Activated CD8-positive, alpha-beta memory T cell treated with anti-CD3 and anti-CD28 coated beads, Interleukin-2, amount 50 U/mL, for 24 hours (primary cell): ENCODE measurements around the gene ATP9B.
"Not testable (repeated sequence)": the region's sequence is repeated elsewhere in the genome, so short reads cannot be mapped to it uniquely, and the experiment has no call there.

Experiments used
- DNase-seq: peaks from one replicate; pipeline ENCODE4 v3.0.0-alpha.2; 2020; ENCODE audit errors: extremely low read depth

The ATP9B gene

GRCh38 chr18:79278896-79279295, 209.7 kb downstream of the ATP9B start:
- no peak for DNase-seq

GRCh38 chr18:79283131-79283810, 214.1 kb downstream of the ATP9B start:
- DNase-seq, result no peak

GRCh38 chr18:79283929-79284328, 214.7 kb downstream of the ATP9B start:
- no peak for DNase-seq

- DNase-seq, result not testable (repeated sequence)
These were observed 216.0 kb downstream of the ATP9B start for GRCh38 chr18:79285191-79285590.

GRCh38 chr18:79290409-79290808, 221.2 kb downstream of the ATP9B start:
- DNase-seq, result not testable (repeated sequence)

GRCh38 chr18:79290876-79291275, 221.7 kb downstream of the ATP9B start:
- no peak for DNase-seq

- DNase-seq, result no peak
These were observed 225.0 kb downstream of the ATP9B start for GRCh38 chr18:79294235-79294634.

GRCh38 chr18:79299272-79299671, 230.1 kb downstream of the ATP9B start:
- DNase-seq, result no peak

GRCh38 chr18:79299711-79300110, 230.5 kb downstream of the ATP9B start:
- DNase-seq, result no peak

- DNase-seq, result no peak
These were observed 231.2 kb downstream of the ATP9B start for GRCh38 chr18:79300413-79300812.

- DNase-seq, result no peak
These were observed 232.9 kb downstream of the ATP9B start for GRCh38 chr18:79302120-79302519.

- DNase-seq, result no peak
These were observed 236.7 kb downstream of the ATP9B start for GRCh38 chr18:79305911-79306310.

- DNase-seq, result no peak
These were observed 240.6 kb downstream of the ATP9B start for GRCh38 chr18:79309614-79310358.

- no peak for DNase-seq
These were observed 245.7 kb downstream of the ATP9B start for GRCh38 chr18:79314838-79315388.

- no peak for DNase-seq
These were observed 246.4 kb downstream of the ATP9B start for GRCh38 chr18:79315596-79315995.

GRCh38 chr18:79317703-79318102, 248.5 kb downstream of the ATP9B start:
- no peak for DNase-seq

- no peak for DNase-seq
These were observed 249.0 kb downstream of the ATP9B start for GRCh38 chr18:79318142-79318673.

- no peak for DNase-seq
These were observed 251.1 kb downstream of the ATP9B start for GRCh38 chr18:79320216-79320850.

GRCh38 chr18:79321625-79322405, 252.6 kb downstream of the ATP9B start:
- DNase-seq, result no peak

- no peak for DNase-seq
These were observed 253.2 kb downstream of the ATP9B start for GRCh38 chr18:79322441-79322840.

GRCh38 chr18:79323471-79323870, 254.3 kb downstream of the ATP9B start:
- DNase-seq, result no peak
